SH-SY5Y (cell line): ENCODE data around the gene ADAMTS2.

Source experiments
- GATA2 ChIP-seq: IDR thresholded peaks from 2 replicates; pipeline ENCODE4 v1.6.1; 2011; ENCODE audit warnings: mild to moderate bottlenecking, low read depth, low read length
- GATA3 ChIP-seq: IDR thresholded peaks from 2 replicates; pipeline ENCODE4 v1.6.1; 2011; ENCODE audit warnings: low read depth, mild to moderate bottlenecking, low read length, moderate library complexity

- no peak for TF ChIP-seq GATA3
- TF ChIP-seq GATA2, result no peak
These were observed 109.6 kb downstream of the ADAMTS2 start for GRCh38 chr5:179235416-179236400.
